Spleen (tissue), 11 donors: ENCODE measurements around the gene MRGPRD. TPM values are rescaled to one million over a fixed set of nuclear protein-coding genes. Genes with fewer than 3 reads are reported as not detected.

Source experiments
- DNase-seq: peaks from one replicate; pipeline ENCODE4 v3.0.0-alpha.2; 2020
- H3K27ac ChIP-seq, 8 donors: fragments of 200-600 bp; sonication (generic) in 7 of 8; 1 replicate in 4 of 8; 2 replicates in 4 of 8; pipeline versions ENCODE4 v1.5.0 to v1.8.0; 2016 to 2021; ENCODE audit warnings: inconsistent platforms in 4 of 8, mild to moderate bottlenecking in 4 of 8, moderate library complexity in 1 of 8
- H3K27me3 ChIP-seq, 7 donors: fragments of 200-600 bp; sonication (generic) in 6 of 7; replicated peaks in 1 of 7; 1 replicate in 4 of 7; 2 replicates in 3 of 7; pipeline versions ENCODE4 v1.5.0 to v1.8.0; 2016 to 2021; ENCODE audit warnings: inconsistent platforms in 3 of 7, mild to moderate bottlenecking in 1 of 7
- H3K36me3 ChIP-seq, 6 donors: fragments of 200-600 bp; sonication (generic) in 5 of 6; 1 replicate in 4 of 6; 2 replicates in 2 of 6; pipeline versions ENCODE4 v1.5.0 to v1.8.0; 2016 to 2021; ENCODE audit warnings: inconsistent platforms in 2 of 6
- H3K4me1 ChIP-seq, 6 donors: fragments of 200-600 bp; sonication (generic) in 5 of 6; 1 replicate in 3 of 6; 2 replicates in 3 of 6; pipeline versions ENCODE4 v1.5.0 to v1.8.0; 2016 to 2021; ENCODE audit warnings: inconsistent platforms in 3 of 6
- H3K4me3 ChIP-seq, 8 donors: fragments of 200-600 bp; sonication (generic) in 7 of 8; 1 replicate in 4 of 8; 2 replicates in 4 of 8; pipeline versions ENCODE4 v1.5.0 to v1.8.0; 2016 to 2021; ENCODE audit warnings: inconsistent platforms in 4 of 8, mild to moderate bottlenecking in 4 of 8, moderate library complexity in 2 of 8
- H3K9me3 ChIP-seq, 8 donors: fragments of 200-600 bp; sonication (generic) in 7 of 8; 1 replicate in 4 of 8; 2 replicates in 4 of 8; pipeline versions ENCODE4 v1.5.0 to v1.8.0; 2016 to 2021; ENCODE audit warnings: inconsistent platforms in 4 of 8
- POLR2A ChIP-seq, 3 donors: fragments of 450-650 bp; IDR thresholded peaks; one replicate each; pipeline ENCODE4 v1.5.1; 2017; ENCODE audit warnings: antibody characterized with exemption in 3 of 3, mild to moderate bottlenecking in 1 of 3
- POLR2AphosphoS5 ChIP-seq, 3 donors: sonication (generic); formaldehyde crosslinking; IDR thresholded peaks; one replicate each; pipeline ENCODE4 v1.5.1; 2017; ENCODE audit warnings: antibody characterized with exemption in 3 of 3
- WGBS, 5 donors: extraction: QIAGEN DNeasy Blood & Tissue Kit in 3 of 5; methylation state at CpG; one replicate each; pipeline versions ENCODE4 v1.1.5 to v1.1.7; 2013 to 2018; 5-methylcytosine and 5-hydroxymethylcytosine counted together
- intact Hi-C: fragments of 100-400 bp; cut with DNase I; formaldehyde crosslinking; loops from one replicate; pipeline ENCODE4 v1.15.0; 2023; ENCODE audit warnings: low total_unique reads
- polyA plus RNA-seq, 3 donors: library from polyadenylated mRNA; stranded (reverse); fragments of 200-250 nt; gene quantifications; one replicate each; pipeline ENCODE4 v1.2.1, GENCODE V29; 2013
- total RNA-seq, 7 donors: library from RNA; depleted of rRNA in 3 of 7; stranded (reverse); fragments of >200 nt in 3 of 7; fragmentation: NEBNext Ultra II Directional in 4 of 7; extraction: Animal tissue kit (Norgen Biotek cat#: 25700) in 4 of 7; gene quantifications; one replicate each; pipeline versions ENCODE4 v1.1.0 to v1.2.1, GENCODE V29; 2016 to 2021
- TF ChIP-seq, protein P1 (sequence below), 11 experiments: fragments of 200-600 bp in 7 of 11; fragments of 450-650 bp in 4 of 11; sonication (generic) in 4 of 11; IDR thresholded peaks in 8 of 11; conservative IDR thresholded peaks in 3 of 11; 1 replicate in 7 of 11; 2 replicates in 4 of 11; pipeline versions ENCODE4 v1.4.0 to v1.8.0; 2016 to 2021; ENCODE audit warnings: antibody characterized with exemption in 11 of 11, inconsistent platforms in 4 of 11, mild to moderate bottlenecking in 1 of 11
- donor health status: healthy with polysubstance abuse.
- donor health status: DM: no; HTN: no; CAD: no; lungs with moderate emphysema.
- donor health status: DM: no; HTN: no; CAD: no.
- donor health status: Bipolar disorder and iron deficiency.
- donor health status: healthy.
- donor health status: DM: no; HTN: no; CAD: no.
- donor health status: DM: yes; HTN: yes; CAD: no.

The MRGPRD gene
- total and polyA plus RNA-seq, 10 donors: not detected

DNA sequence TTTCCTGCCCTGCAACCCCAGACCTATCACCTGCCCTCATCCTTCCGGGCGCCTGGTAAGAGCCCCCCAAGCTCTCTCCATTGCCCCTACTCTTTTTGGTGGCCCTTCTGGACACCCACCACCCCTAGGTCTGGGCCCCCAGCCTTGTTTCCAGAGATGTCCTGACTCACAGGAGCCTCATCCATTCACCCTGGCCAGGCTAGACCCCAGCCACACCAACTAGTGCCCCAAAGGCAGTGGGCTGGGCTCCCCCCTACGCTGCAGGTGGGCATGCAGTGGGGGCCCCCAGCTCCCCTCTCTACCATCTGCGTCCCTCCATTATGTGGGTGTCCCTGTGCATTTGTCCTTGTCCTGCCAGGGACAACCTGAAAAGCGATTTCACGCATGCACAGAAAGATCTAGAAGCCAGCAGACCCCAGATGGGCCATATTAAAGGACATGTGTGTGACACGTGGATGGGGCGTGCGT, 30.9 kb upstream of the MRGPRD start:
- TF ChIP-seq POLR2A (IDR thresholded peaks at IDR 0.05): no peak
- TF ChIP-seq, protein P1, sequence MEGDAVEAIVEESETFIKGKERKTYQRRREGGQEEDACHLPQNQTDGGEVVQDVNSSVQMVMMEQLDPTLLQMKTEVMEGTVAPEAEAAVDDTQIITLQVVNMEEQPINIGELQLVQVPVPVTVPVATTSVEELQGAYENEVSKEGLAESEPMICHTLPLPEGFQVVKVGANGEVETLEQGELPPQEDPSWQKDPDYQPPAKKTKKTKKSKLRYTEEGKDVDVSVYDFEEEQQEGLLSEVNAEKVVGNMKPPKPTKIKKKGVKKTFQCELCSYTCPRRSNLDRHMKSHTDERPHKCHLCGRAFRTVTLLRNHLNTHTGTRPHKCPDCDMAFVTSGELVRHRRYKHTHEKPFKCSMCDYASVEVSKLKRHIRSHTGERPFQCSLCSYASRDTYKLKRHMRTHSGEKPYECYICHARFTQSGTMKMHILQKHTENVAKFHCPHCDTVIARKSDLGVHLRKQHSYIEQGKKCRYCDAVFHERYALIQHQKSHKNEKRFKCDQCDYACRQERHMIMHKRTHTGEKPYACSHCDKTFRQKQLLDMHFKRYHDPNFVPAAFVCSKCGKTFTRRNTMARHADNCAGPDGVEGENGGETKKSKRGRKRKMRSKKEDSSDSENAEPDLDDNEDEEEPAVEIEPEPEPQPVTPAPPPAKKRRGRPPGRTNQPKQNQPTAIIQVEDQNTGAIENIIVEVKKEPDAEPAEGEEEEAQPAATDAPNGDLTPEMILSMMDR (IDR thresholded peaks at IDR 0.05 in 8 of 11, conservative IDR thresholded peaks at IDR 0.05 in 3 of 11): no peak
- no peak for TF ChIP-seq POLR2AphosphoS5 (IDR thresholded peaks at IDR 0.05)
- H3K27ac ChIP-seq: peak overlapping the region in 6 of 8 donors; percentile 69 to 82 (median 77)
- H3K36me3 ChIP-seq: no peaks in the 10 kb centered on the region
- DNase-seq: peak; percentile 54
- peaks cover 0 to 69% (median 51%) of the 10 kb centered on the region in 7 donors for H3K27me3 ChIP-seq
- peak overlapping the region in 7 of 8 donors; percentile 20 to 63 (median 35) for H3K4me3 ChIP-seq
- H3K9me3 ChIP-seq: no peaks in the 10 kb centered on the region
- intact Hi-C loops: no loop called here
- 70 to 83% (median 76%) methylated on average over 7 to 9 of the region's 9 CpGs for WGBS, 5 donors
- peaks cover 0 to 82% (median 39%) of the 10 kb centered on the region in 6 donors for H3K4me1 ChIP-seq

DNA sequence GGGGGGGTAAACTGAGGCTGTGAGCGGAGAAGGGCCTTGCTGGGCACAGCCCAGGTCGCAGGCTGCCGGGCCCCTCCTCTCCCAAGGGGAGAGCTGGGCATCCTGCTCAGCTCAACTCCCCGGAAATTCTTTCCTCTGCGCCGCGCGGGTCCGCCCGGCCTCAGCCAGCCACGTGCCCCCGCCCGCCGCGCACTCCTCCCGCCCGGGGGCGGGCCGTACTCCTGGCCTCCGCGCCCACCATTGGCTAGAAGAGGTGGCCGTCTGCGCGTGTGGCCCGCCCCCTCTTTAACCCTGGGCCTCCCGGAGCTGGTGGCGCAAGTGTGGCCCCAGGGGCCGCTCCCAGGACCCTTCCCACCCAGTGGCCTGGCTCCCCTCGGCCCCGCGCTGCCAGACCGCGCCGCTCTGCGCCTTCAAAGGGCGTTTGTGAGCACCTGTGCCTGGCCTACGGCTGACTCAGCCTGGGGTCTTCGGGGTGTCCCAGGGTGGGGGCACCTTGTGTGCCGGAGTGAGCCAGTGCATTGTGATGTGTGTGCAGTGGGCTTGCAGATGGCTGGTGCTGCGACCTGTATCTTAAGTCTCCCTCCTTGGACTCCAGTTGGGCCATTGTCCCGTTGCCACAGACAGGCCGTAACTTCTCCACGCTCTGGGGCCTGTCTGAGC, 30.3 kb upstream of the MRGPRD start:
- peak; percentile 74 for DNase-seq
- Histone ChIP-seq H3K36me3 (peaks cover 0 to under 1% (median 0%) of the 10 kb centered on the region in 6 donors), H3K9me3 (no peaks in the 10 kb centered on the region), H3K27ac (peak overlapping the region in 7 of 8 donors; percentile 69 to 82 (median 75)), H3K27me3 (peaks cover 0 to 74% (median 51%) of the 10 kb centered on the region in 7 donors), H3K4me3 (peak overlapping the region; percentile 20 to 63 (median 33)), H3K4me1 (peaks cover 0 to 82% (median 39%) of the 10 kb centered on the region in 6 donors)
- whole genome bisulfite sequencing, 5 donors: 11 to 37% (median 14%) methylated on average over 5 to 43 of the region's 43 CpGs
- TF ChIP-seq, protein P1 (IDR thresholded peaks at IDR 0.05 in 8 of 11, conservative IDR thresholded peaks at IDR 0.05 in 3 of 11): no peak
- peak in 2 of 3 donors; percentile 48 to 64 for TF ChIP-seq POLR2AphosphoS5 (IDR thresholded peaks at IDR 0.05)
- intact Hi-C loops: no loop called here

DNA sequence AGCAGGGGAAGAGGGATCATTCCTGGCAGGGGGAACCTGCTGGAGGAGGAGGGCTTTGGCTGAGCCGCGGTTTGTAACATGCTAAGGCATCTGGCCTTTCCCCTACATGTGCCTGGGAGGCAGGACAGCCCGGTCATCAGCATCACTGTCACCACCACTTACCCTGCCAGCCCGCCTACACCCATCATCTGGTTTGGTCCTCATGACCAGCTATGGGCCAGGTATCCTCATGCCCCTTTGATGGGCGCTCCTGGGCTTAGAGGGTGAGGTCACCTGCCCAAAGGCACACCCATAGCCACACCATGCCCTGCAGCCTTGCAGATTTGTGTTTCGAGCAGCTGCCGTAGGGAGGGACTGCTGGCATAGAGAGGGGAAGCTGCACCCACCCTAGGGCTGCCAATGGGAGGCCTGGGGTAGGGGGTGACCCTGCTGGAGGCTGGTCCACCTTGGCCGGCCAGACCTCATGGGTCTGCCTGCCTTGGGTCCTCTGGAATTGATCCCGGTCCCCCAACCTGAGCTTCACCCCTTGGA, 29.6 kb upstream of the MRGPRD start:
- Histone ChIP-seq H3K9me3 (no peaks in the 10 kb centered on the region), H3K4me3 (peak overlapping the region in 6 of 8 donors; percentile 10 to 63 (median 35)), H3K27me3 (peaks cover 0 to 81% (median 51%) of the 10 kb centered on the region in 7 donors), H3K27ac (peak overlapping the region in 7 of 8 donors; percentile 64 to 82 (median 75)), H3K36me3 (peaks cover 0 to 7% (median 0%) of the 10 kb centered on the region in 6 donors), H3K4me1 (peaks cover 0 to 81% (median 39%) of the 10 kb centered on the region in 6 donors)
- peak; percentile 52 for DNase-seq
- TF ChIP-seq POLR2A (IDR thresholded peaks at IDR 0.05) (no peak), POLR2AphosphoS5 (IDR thresholded peaks at IDR 0.05) (no peak)
- TF ChIP-seq, protein P1 (IDR thresholded peaks at IDR 0.05 in 8 of 11, conservative IDR thresholded peaks at IDR 0.05 in 3 of 11): no peak
- WGBS, 5 donors: 56 to 69% (median 57%) methylated on average over 8 to 9 of the region's 9 CpGs
- intact Hi-C loops: no loop called here
